Measurements from ENCODE around the gene PPARG.
A peak's percentile ranks its signal among the peaks of the same experiment; 100 is the strongest.
"Not testable (repeated sequence)": the region's sequence is repeated elsewhere in the genome, so short reads cannot be mapped to it uniquely, and the experiment has no call there.

Gene PPARG

DNA sequence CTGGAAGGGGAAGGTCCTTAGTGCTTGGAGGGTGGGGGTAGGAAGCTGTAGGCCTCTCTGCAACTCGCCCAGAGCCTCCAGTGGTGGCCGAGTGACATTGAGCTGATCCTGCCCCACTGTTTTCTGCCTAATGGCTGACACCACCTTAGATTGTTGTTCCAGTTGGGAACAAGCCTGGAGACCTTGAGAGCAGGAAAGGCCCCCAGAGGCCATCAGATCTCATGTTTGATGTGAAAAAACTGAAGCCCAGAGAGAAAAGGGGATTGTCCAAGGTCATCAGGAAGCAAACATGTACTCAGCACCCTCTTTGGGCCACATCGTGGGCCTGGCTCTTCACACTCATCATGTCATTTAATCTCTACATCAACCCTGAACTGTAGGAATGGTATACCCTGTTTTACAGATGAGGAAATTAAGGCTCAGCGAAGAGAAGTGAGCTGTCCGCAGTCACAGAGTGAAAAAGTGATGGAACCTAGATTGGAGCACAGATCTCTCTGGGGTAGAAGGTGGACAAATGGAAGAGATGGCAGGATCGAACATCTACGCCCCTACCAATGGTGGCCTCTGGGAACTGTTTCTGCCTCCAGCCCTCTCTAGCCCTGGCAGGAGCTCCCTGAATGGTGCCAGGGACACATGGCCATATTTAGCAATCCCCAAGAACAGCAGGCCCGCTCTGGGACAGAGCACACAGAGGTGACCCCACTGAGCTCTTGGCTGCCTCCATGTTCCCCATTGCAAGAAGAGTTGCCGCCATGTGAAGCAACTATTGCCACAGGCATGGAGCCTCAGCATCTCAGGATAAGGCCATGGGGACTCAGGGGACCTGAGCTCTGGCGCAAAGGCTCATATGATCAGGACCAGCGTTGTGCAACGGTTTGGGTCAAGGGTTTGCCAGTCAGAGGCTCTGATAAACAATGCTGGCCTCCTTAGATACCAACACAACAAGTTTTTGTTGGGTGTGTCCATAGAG, 163.8 kb downstream of the PPARG start:
- Histone ChIP-seq H3K27me3 (ENCODE audit: control insufficient read depth, insufficient read depth, low read length) (peaks cover 4% of the 10 kb centered on the region), H3K36me3 (ENCODE audit: insufficient read depth, low read length) (no peaks in the 10 kb centered on the region), H3K4me3 (ENCODE audit: low read length) (no peak overlapping the region), H3K4me2 (ENCODE audit: low read length) (no peak overlapping the region), H3K9ac (ENCODE audit: low read depth, low read length) (no peak overlapping the region), H3K9me3 (replicated peaks; ENCODE audit: low read length) (no peaks in the 10 kb centered on the region), H3K4me1 (ENCODE audit: control insufficient read depth, insufficient read depth, low read length) (peaks cover 13% of the 10 kb centered on the region)

- H3K9ac ChIP-seq (ENCODE audit: low read depth, low read length) = peak overlapping the region; percentile 35
- H3K4me3 ChIP-seq (ENCODE audit: low read length) = no peak overlapping the region
- H3K4me2 ChIP-seq (ENCODE audit: low read length) = peak overlapping the region; percentile 55
- no peaks in the 10 kb centered on the region for H3K36me3 ChIP-seq (ENCODE audit: insufficient read depth, low read length)
- peaks cover 13% of the 10 kb centered on the region for H3K4me1 ChIP-seq (ENCODE audit: control insufficient read depth, insufficient read depth, low read length)
- H3K27me3 ChIP-seq (ENCODE audit: control insufficient read depth, insufficient read depth, low read length) = peaks cover 4% of the 10 kb centered on the region
- no peaks in the 10 kb centered on the region for H3K9me3 ChIP-seq (replicated peaks; ENCODE audit: low read length)
Measured at GRCh38 chr3:12454076-12454815, 165.4 kb downstream of the PPARG start.

- Histone ChIP-seq H3K9ac (ENCODE audit: low read depth, low read length) (peak overlapping the region; percentile 35), H3K4me3 (ENCODE audit: low read length) (no peak overlapping the region), H3K9me3 (replicated peaks; ENCODE audit: low read length) (no peaks in the 10 kb centered on the region), H3K27me3 (ENCODE audit: control insufficient read depth, insufficient read depth, low read length) (peaks cover 4% of the 10 kb centered on the region), H3K36me3 (ENCODE audit: insufficient read depth, low read length) (no peaks in the 10 kb centered on the region), H3K4me2 (ENCODE audit: low read length) (peak overlapping the region; percentile 55), H3K4me1 (ENCODE audit: control insufficient read depth, insufficient read depth, low read length) (peaks cover 13% of the 10 kb centered on the region)
Measured at GRCh38 chr3:12454816-12455121, 165.9 kb downstream of the PPARG start.

GRCh38 chr3:12455740-12456139, 166.9 kb downstream of the PPARG start:
- Histone ChIP-seq H3K4me1 (ENCODE audit: control insufficient read depth, insufficient read depth, low read length) (peaks cover 13% of the 10 kb centered on the region), H3K4me2 (ENCODE audit: low read length) (no peak overlapping the region), H3K4me3 (ENCODE audit: low read length) (no peak overlapping the region), H3K36me3 (ENCODE audit: insufficient read depth, low read length) (no peaks in the 10 kb centered on the region), H3K9ac (ENCODE audit: low read depth, low read length) (no peak overlapping the region), H3K27me3 (ENCODE audit: control insufficient read depth, insufficient read depth, low read length) (peaks cover 4% of the 10 kb centered on the region), H3K9me3 (replicated peaks; ENCODE audit: low read length) (no peaks in the 10 kb centered on the region)

GRCh38 chr3:12456441-12456840, 167.6 kb downstream of the PPARG start:
- H3K27me3 ChIP-seq (ENCODE audit: control insufficient read depth, insufficient read depth, low read length) = peaks cover 4% of the 10 kb centered on the region

GRCh38 chr3:12457380-12457779, 168.5 kb downstream of the PPARG start:
- not testable (repeated sequence) for H3K27me3 ChIP-seq (ENCODE audit: control insufficient read depth, insufficient read depth, low read length)

More at GRCh38 chr3:12456441-12456840, 167.6 kb downstream of the PPARG start:
- Histone ChIP-seq H3K4me3 (ENCODE audit: low read length) (no peak overlapping the region), H3K4me1 (ENCODE audit: control insufficient read depth, insufficient read depth, low read length) (peaks cover 13% of the 10 kb centered on the region), H3K36me3 (ENCODE audit: insufficient read depth, low read length) (no peaks in the 10 kb centered on the region), H3K9me3 (replicated peaks; ENCODE audit: low read length) (no peaks in the 10 kb centered on the region), H3K4me2 (ENCODE audit: low read length) (no peak overlapping the region), H3K9ac (ENCODE audit: low read depth, low read length) (no peak overlapping the region)

DNA sequence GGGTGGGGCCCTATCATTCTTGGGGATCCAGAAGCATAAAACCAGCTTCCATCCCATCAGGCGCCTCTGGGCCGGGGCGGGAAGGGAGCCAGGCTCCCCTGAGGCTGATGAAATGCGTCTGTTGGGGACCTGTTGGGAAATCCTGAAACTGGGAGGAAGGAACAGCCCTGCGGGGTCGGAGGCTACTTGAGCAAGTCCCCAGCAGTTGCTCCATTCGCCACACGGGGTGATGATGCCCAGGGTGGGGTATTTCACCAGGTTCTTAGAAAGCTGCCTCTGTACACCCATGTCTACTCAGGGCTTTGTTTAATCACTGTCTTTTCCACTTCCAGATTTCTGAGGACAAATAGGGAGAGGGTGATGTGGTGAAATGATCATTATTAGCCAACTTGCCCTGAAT, 170.0 kb downstream of the PPARG start:
- Histone ChIP-seq H3K4me1 (ENCODE audit: control insufficient read depth, insufficient read depth, low read length) (peaks cover 13% of the 10 kb centered on the region), H3K36me3 (ENCODE audit: insufficient read depth, low read length) (no peaks in the 10 kb centered on the region), H3K27me3 (ENCODE audit: control insufficient read depth, insufficient read depth, low read length) (peaks cover 4% of the 10 kb centered on the region), H3K9me3 (replicated peaks; ENCODE audit: low read length) (no peaks in the 10 kb centered on the region), H3K9ac (ENCODE audit: low read depth, low read length) (no peak overlapping the region), H3K4me3 (ENCODE audit: low read length) (no peak overlapping the region), H3K4me2 (ENCODE audit: low read length) (no peak overlapping the region)

More at GRCh38 chr3:12457380-12457779, 168.5 kb downstream of the PPARG start:
- H3K9ac ChIP-seq (ENCODE audit: low read depth, low read length); H3K4me2 ChIP-seq (ENCODE audit: low read length); H3K36me3 ChIP-seq (ENCODE audit: insufficient read depth, low read length); H3K9me3 ChIP-seq (replicated peaks; ENCODE audit: low read length); H3K4me3 ChIP-seq (ENCODE audit: low read length): not testable (repeated sequence)
- H3K4me1 ChIP-seq (ENCODE audit: control insufficient read depth, insufficient read depth, low read length) = peaks cover 13% of the 10 kb centered on the region

DNA sequence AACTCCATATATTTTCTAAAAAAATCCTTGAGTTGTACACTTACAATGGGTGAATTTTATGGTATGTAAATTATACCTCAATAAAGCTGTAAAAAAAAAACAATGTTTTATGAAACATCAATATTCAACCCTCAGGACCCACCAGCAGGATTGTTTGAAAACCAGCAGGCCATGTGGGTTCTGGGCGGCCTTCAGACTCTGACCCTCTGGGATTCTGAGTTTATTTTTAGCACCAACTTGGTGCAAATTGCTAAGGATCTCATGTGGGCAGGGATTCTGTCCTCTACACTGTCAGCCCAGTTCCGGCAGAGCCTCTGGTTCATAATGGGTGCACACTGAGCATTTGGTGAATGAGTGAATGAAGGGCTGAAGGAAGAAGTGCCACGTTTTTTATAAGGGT, 171.3 kb downstream of the PPARG start:
- H3K4me3 ChIP-seq (ENCODE audit: low read length) = no peak overlapping the region
- H3K36me3 ChIP-seq (ENCODE audit: insufficient read depth, low read length) = no peaks in the 10 kb centered on the region
- H3K4me1 ChIP-seq (ENCODE audit: control insufficient read depth, insufficient read depth, low read length) = peaks cover under 1% of the 10 kb centered on the region
- peaks cover 4% of the 10 kb centered on the region for H3K27me3 ChIP-seq (ENCODE audit: control insufficient read depth, insufficient read depth, low read length)
- H3K9me3 ChIP-seq (replicated peaks; ENCODE audit: low read length) = no peaks in the 10 kb centered on the region
- H3K4me2 ChIP-seq (ENCODE audit: low read length) = no peak overlapping the region
- no peak overlapping the region for H3K9ac ChIP-seq (ENCODE audit: low read depth, low read length)

DNA sequence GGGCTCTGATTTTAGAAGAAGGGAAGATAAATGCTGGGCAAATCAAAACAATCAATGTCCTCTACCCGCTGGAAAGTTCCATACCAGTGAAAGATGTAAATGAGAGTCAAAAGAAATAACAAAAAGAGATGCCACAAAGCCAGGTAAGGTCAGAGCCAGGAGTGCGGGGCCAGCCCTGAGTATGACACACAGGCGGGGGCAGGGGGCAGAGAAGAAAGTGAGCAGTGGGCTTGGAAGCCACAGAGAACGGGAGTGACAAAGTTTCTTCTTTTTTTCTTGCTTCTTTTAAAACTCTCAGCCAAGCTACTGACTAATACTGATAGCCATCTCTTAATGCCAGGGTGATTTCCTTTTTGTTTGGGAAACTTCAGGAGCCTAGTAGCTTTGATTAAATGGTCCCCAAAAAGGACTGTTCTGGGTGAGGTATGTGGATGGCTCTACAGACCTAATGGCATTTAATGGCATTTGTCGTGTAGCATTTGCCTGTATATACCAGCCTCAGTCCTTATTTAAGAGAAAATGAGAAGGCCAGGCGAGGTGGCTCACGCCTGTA, 172.3 kb downstream of the PPARG start:
- Histone ChIP-seq H3K36me3 (ENCODE audit: insufficient read depth, low read length) (no peaks in the 10 kb centered on the region), H3K4me1 (ENCODE audit: control insufficient read depth, insufficient read depth, low read length) (no peaks in the 10 kb centered on the region), H3K4me3 (ENCODE audit: low read length) (no peak overlapping the region), H3K9me3 (replicated peaks; ENCODE audit: low read length) (no peaks in the 10 kb centered on the region), H3K9ac (ENCODE audit: low read depth, low read length) (no peak overlapping the region), H3K27me3 (ENCODE audit: control insufficient read depth, insufficient read depth, low read length) (peaks cover 4% of the 10 kb centered on the region), H3K4me2 (ENCODE audit: low read length) (no peak overlapping the region)

- H3K9me3 ChIP-seq (replicated peaks; ENCODE audit: low read length) = no peaks in the 10 kb centered on the region
- H3K4me2 ChIP-seq (ENCODE audit: low read length) = no peak overlapping the region
- H3K4me1 ChIP-seq (ENCODE audit: control insufficient read depth, insufficient read depth, low read length) = no peaks in the 10 kb centered on the region
- no peak overlapping the region for H3K9ac ChIP-seq (ENCODE audit: low read depth, low read length)
- H3K4me3 ChIP-seq (ENCODE audit: low read length) = no peak overlapping the region
- H3K36me3 ChIP-seq (ENCODE audit: insufficient read depth, low read length) = no peaks in the 10 kb centered on the region
- peaks cover 4% of the 10 kb centered on the region for H3K27me3 ChIP-seq (ENCODE audit: control insufficient read depth, insufficient read depth, low read length)
Measured at GRCh38 chr3:12462159-12462947, 173.5 kb downstream of the PPARG start.

GRCh38 chr3:12463686-12464085, 174.8 kb downstream of the PPARG start:
- Histone ChIP-seq H3K9ac (ENCODE audit: low read depth, low read length) (no peak overlapping the region), H3K4me1 (ENCODE audit: control insufficient read depth, insufficient read depth, low read length) (no peaks in the 10 kb centered on the region)

More at GRCh38 chr3:12463686-12464085, 174.8 kb downstream of the PPARG start:
- Histone ChIP-seq H3K9me3 (replicated peaks; ENCODE audit: low read length) (no peaks in the 10 kb centered on the region), H3K4me3 (ENCODE audit: low read length) (no peak overlapping the region), H3K36me3 (ENCODE audit: insufficient read depth, low read length) (no peaks in the 10 kb centered on the region), H3K4me2 (ENCODE audit: low read length) (no peak overlapping the region), H3K27me3 (ENCODE audit: control insufficient read depth, insufficient read depth, low read length) (peaks cover under 1% of the 10 kb centered on the region)
